Small intestine (tissue), 7 donors: ENCODE data around the gene ARNT2. TPM values are rescaled to one million over a fixed set of nuclear protein-coding genes. Genes with fewer than 3 reads are reported as not detected.

ENCODE experiments used
- DNase-seq, 2 donors: peaks; one replicate each; pipeline versions ENCODE4 v3.0.0 to v3.0.0-alpha.2; 2013
- FAIRE-seq: peaks from 2 replicates; lab custom pipeline; 2012; peaks lifted over from hg19 to GRCh38; lab: Jason Lieb, UNC
- H3K27ac ChIP-seq, 3 donors: one replicate each; pipeline ENCODE4 v1.5.1; 2013; ENCODE audit warnings: low read length in 2 of 3, mild to moderate bottlenecking in 2 of 3, control low read depth in 1 of 3, inconsistent platforms in 1 of 3, low read depth in 1 of 3, moderate library complexity in 1 of 3
- H3K27me3 ChIP-seq, 3 donors: one replicate each; pipeline ENCODE4 v1.6.1; 2013; ENCODE audit warnings: low read length in 3 of 3, inconsistent platforms in 1 of 3; ENCODE audit not compliant: control insufficient read depth in 3 of 3, insufficient read depth in 3 of 3
- H3K36me3 ChIP-seq, 3 donors: one replicate each; pipeline ENCODE4 v1.6.1; 2013; ENCODE audit warnings: low read length in 3 of 3, inconsistent platforms in 1 of 3, low read depth in 1 of 3, mild to moderate bottlenecking in 1 of 3, moderate library complexity in 1 of 3; ENCODE audit not compliant: control insufficient read depth in 3 of 3, insufficient read depth in 2 of 3
- H3K4me1 ChIP-seq, 3 donors: one replicate each; pipeline ENCODE4 v1.6.1; 2013; ENCODE audit warnings: low read length in 2 of 3, inconsistent platforms in 1 of 3, low read depth in 1 of 3, mild to moderate bottlenecking in 1 of 3, moderate library complexity in 1 of 3; ENCODE audit not compliant: control insufficient read depth in 3 of 3, insufficient read depth in 2 of 3
- H3K4me3 ChIP-seq, 3 donors: one replicate each; pipeline ENCODE4 v1.5.1; 2013; ENCODE audit warnings: low read length in 3 of 3, control low read depth in 1 of 3, inconsistent platforms in 1 of 3, low read depth in 1 of 3, mild to moderate bottlenecking in 1 of 3, moderate library complexity in 1 of 3
- H3K9me3 ChIP-seq, 2 donors: one replicate each; pipeline ENCODE4 v1.6.1; 2013; ENCODE audit warnings: low read depth in 1 of 2, low read length in 1 of 2; ENCODE audit not compliant: control insufficient read depth in 2 of 2, insufficient read depth in 1 of 2
- WGBS, 3 donors: extraction: QIAGEN DNeasy Blood & Tissue Kit; methylation state at CpG; one replicate each; pipeline ENCODE4 v1.1.7; 2013; 5-methylcytosine and 5-hydroxymethylcytosine counted together
- polyA plus RNA-seq, 4 donors: library from polyadenylated mRNA; stranded (reverse) in 3 of 4; unstranded in 1 of 4; fragments of 200-250 nt in 3 of 4; fragments of 120-200 nt in 1 of 4; gene quantifications; one replicate each; pipeline versions ENCODE4 v1.2.1 to v1.2.3, GENCODE V29; 2013
- donor health status: healthy with polysubstance abuse.
- donor health status: control.
- donor health status: control.
- donor health status: Bipolar disorder and iron deficiency.
- donor health status: healthy.

ARNT2 gene
- polyA plus RNA-seq, 4 donors, result 0.45 to 4.4 (median 2.4) TPM

GRCh38 chr15:80471881-80472280 is 67.7 kb downstream of the ARNT2 start:
- H3K27me3 ChIP-seq, result peaks cover 0 to 4% (median 0%) of the 10 kb centered on the region in 3 donors
- no peaks in the 10 kb centered on the region for H3K4me1 ChIP-seq
- 86 to 91% (median 89%) methylated on average over 3 of the region's 3 CpGs for WGBS, 3 donors
- no peak overlapping the region for H3K4me3 ChIP-seq
- no peak overlapping the region for H3K27ac ChIP-seq
- FAIRE-seq (no peak), DNase-seq (no peak)
- peaks cover 0 to 2% of the 10 kb centered on the region in 2 donors for H3K9me3 ChIP-seq
- peaks cover 0 to 3% (median 0%) of the 10 kb centered on the region in 3 donors for H3K36me3 ChIP-seq

- WGBS, 3 donors, result 72 to 84% (median 74%) methylated on average over 8 of the region's 8 CpGs
- no peak for FAIRE-seq
Observed at GRCh38 chr15:80473286-80474223, 69.4 kb downstream of the ARNT2 start.

GRCh38 chr15:80474224-80475215 is 70.3 kb downstream of the ARNT2 start:
- DNase-seq, result no peak
- Histone ChIP-seq H3K4me3 (no peak overlapping the region), H3K27ac (no peak overlapping the region), H3K4me1 (no peaks in the 10 kb centered on the region), H3K27me3 (peaks cover 0 to 2% (median 0%) of the 10 kb centered on the region in 3 donors), H3K36me3 (peaks cover 0 to 3% (median 0%) of the 10 kb centered on the region in 3 donors), H3K9me3 (peaks cover 0 to 6% of the 10 kb centered on the region in 2 donors)
- 71 to 79% (median 72%) methylated on average over 9 of the region's 9 CpGs for WGBS, 3 donors
- no peak for FAIRE-seq

More at GRCh38 chr15:80473286-80474223, 69.4 kb downstream of the ARNT2 start:
- DNase-seq, result no peak
- Histone ChIP-seq H3K27me3 (peaks cover 0 to 2% (median 0%) of the 10 kb centered on the region in 3 donors), H3K36me3 (peaks cover 0 to 3% (median 0%) of the 10 kb centered on the region in 3 donors), H3K9me3 (peaks cover 0 to 6% of the 10 kb centered on the region in 2 donors), H3K27ac (no peak overlapping the region), H3K4me3 (no peak overlapping the region), H3K4me1 (no peaks in the 10 kb centered on the region)

DNA sequence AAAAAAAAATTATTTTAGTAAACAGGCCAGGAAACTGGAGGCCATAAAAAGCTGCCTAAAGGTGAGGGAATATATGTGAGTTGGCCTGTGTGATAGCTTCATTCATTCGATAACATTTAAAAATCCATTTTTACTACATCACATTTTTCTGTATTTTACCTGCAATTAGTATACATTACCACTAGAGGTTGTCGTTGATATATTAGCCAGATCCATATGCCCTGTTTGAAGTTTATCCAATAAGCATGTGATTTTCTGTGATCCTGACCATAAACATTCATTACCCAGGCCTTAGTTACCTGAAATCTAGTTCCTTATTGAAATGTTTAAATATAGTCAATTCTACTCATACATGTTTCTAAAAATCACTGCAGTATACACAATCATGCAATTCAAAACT is 71.4 kb downstream of the ARNT2 start:
- peaks cover 0 to 6% of the 10 kb centered on the region in 2 donors for H3K9me3 ChIP-seq
- no peaks in the 10 kb centered on the region for H3K27me3 ChIP-seq
- 88 to 92% (median 91%) methylated on average over 2 of the region's 2 CpGs for WGBS, 3 donors
- peaks cover 0 to 2% (median 0%) of the 10 kb centered on the region in 3 donors for H3K36me3 ChIP-seq
- H3K4me3 ChIP-seq, result no peak overlapping the region
- H3K4me1 ChIP-seq, result no peaks in the 10 kb centered on the region
- H3K27ac ChIP-seq, result no peak overlapping the region
- DNase-seq (no peak), FAIRE-seq (no peak)

DNA sequence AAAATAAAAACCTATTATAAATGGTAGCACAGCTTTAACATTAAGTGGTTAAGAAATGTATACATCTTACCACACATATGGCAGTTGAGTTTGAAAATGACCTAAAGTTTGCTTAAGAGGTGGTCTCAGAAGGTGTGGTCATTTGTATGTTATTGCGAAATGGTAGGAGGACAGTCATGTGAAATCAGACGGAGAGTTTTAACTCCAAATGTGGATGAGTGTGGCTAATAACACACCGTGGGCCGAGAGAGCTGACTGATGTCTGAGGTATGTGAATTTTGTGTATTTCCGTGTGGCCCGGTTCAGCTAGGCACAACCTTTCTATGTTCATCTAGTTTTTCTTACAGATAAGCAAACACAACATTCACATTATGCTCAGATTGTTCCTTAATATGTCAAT is 71.9 kb downstream of the ARNT2 start:
- Histone ChIP-seq H3K4me1 (no peaks in the 10 kb centered on the region), H3K36me3 (peaks cover 0 to 2% (median 0%) of the 10 kb centered on the region in 3 donors), H3K27ac (no peak overlapping the region), H3K9me3 (peaks cover 0 to 6% of the 10 kb centered on the region in 2 donors), H3K4me3 (no peak overlapping the region), H3K27me3 (no peaks in the 10 kb centered on the region)
- no peak for FAIRE-seq
- DNase-seq, result no peak
- 95 to 97% (median 96%) methylated on average over 6 of the region's 6 CpGs for WGBS, 3 donors

DNA sequence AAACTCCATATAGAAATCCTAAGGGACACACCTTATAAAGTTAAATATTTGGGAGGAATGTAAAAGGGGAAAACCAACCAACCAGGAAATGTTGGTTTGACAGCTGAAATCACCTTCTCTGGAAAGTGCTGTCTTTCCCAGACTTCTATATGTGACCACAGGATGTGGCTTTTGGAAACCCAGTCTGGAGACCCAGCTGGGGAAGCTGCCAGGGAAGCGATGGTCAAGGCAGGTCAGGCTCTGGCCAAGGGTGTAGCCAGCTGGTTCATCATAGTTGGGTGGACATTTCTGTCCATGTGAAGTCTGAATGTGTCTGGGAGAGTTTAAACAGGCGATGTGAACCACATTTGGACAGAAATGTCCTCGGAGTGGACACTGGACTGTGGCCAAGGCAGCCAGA is 73.9 kb downstream of the ARNT2 start:
- Histone ChIP-seq H3K27ac (no peak overlapping the region), H3K9me3 (peaks cover 0 to 6% of the 10 kb centered on the region in 2 donors), H3K27me3 (no peaks in the 10 kb centered on the region), H3K4me3 (no peak overlapping the region), H3K4me1 (no peaks in the 10 kb centered on the region), H3K36me3 (peaks cover 0 to 5% (median 0%) of the 10 kb centered on the region in 3 donors)
- 73 to 86% (median 85%) methylated on average over 3 of the region's 3 CpGs for WGBS, 3 donors
- no peak for FAIRE-seq
- no peak for DNase-seq

GRCh38 chr15:80479191-80479590 is 75.0 kb downstream of the ARNT2 start:
- H3K27ac ChIP-seq, result no peak overlapping the region
- 78 to 90% (median 83%) methylated on average over 1 of the region's 1 CpG for WGBS, 3 donors
- H3K27me3 ChIP-seq, result no peaks in the 10 kb centered on the region

More at GRCh38 chr15:80479191-80479590, 75.0 kb downstream of the ARNT2 start:
- peaks cover 0 to 6% of the 10 kb centered on the region in 2 donors for H3K9me3 ChIP-seq
- peaks cover 0 to 5% (median 0%) of the 10 kb centered on the region in 3 donors for H3K36me3 ChIP-seq
- no peak for FAIRE-seq
- H3K4me3 ChIP-seq, result no peak overlapping the region
- H3K4me1 ChIP-seq, result no peaks in the 10 kb centered on the region
- DNase-seq, result no peak
